Neural crest cell (in vitro differentiated cells): Measurements from ENCODE around the gene HOXA9. TPM values are rescaled to one million over a fixed set of nuclear protein-coding genes. Genes with fewer than 3 reads are reported as not detected.
A peak's percentile ranks its signal among the peaks of the same experiment; 100 is the strongest.

Experiments used
- DNase-seq: peaks from one replicate; pipeline ENCODE4 v3.0.0; 2021; ENCODE audit warnings: low read depth, mixed read lengths, low spot score
- H3K27ac Mint-ChIP-seq: one replicate; pipeline ENCODE4 v1.8.0; 2021; ENCODE audit warnings: mild to moderate bottlenecking, mixed read lengths; ENCODE audit not compliant: unreplicated experiment
- H3K27me3 Mint-ChIP-seq: 2 replicates; pipeline ENCODE4 v1.8.0; 2021; ENCODE audit warnings: low read depth, mild to moderate bottlenecking, mixed read lengths
- H3K36me3 Mint-ChIP-seq: 2 replicates; pipeline ENCODE4 v1.8.0; 2021; ENCODE audit warnings: low read depth, mild to moderate bottlenecking, mixed read lengths
- H3K4me1 Mint-ChIP-seq: 2 replicates; pipeline ENCODE4 v1.8.0; 2021; ENCODE audit warnings: mixed read lengths
- H3K4me3 Mint-ChIP-seq: one replicate; pipeline ENCODE4 v1.8.0; 2021; ENCODE audit warnings: mild to moderate bottlenecking, mixed read lengths
- H3K9me3 Mint-ChIP-seq: 2 replicates; pipeline ENCODE4 v1.8.0; 2021; ENCODE audit warnings: mixed read lengths
- CTCF ChIP-seq: fragments of 200-600 bp; sonication (generic); conservative IDR thresholded peaks from 2 replicates; pipeline ENCODE4 v1.5.0; 2021; ENCODE audit warnings: antibody characterized with exemption, mild to moderate bottlenecking
- total RNA-seq: library from RNA; stranded (reverse); gene quantifications from 2 replicates; pipeline ENCODE4 v1.2.1, GENCODE V29; 2021

HOXA9 gene
- total RNA-seq, 1 donor from 2014 or later = 9.0 TPM

GRCh38 chr7:27187475-27188385 is 22.4 kb upstream of the HOXA9 start:
- H3K9me3 Mint-ChIP-seq = no peaks in the 10 kb centered on the region
- peaks cover 10% of the 10 kb centered on the region for H3K4me1 Mint-ChIP-seq

GRCh38 chr7:27186668-27187474 is 21.5 kb upstream of the HOXA9 start:
- no peak for DNase-seq
- H3K27ac Mint-ChIP-seq = no peak overlapping the region
- H3K4me1 Mint-ChIP-seq = peaks cover 10% of the 10 kb centered on the region
- H3K4me3 Mint-ChIP-seq = no peak overlapping the region
- TF ChIP-seq CTCF = no peak
- no peaks in the 10 kb centered on the region for H3K9me3 Mint-ChIP-seq
- H3K27me3 Mint-ChIP-seq = peaks cover 100% of the 10 kb centered on the region
- H3K36me3 Mint-ChIP-seq = peaks cover 5% of the 10 kb centered on the region

More at GRCh38 chr7:27187475-27188385, 22.4 kb upstream of the HOXA9 start:
- Mint-ChIP-seq H3K36me3 (peaks cover 5% of the 10 kb centered on the region), H3K27ac (no peak overlapping the region), H3K27me3 (peaks cover 99% of the 10 kb centered on the region), H3K4me3 (peak overlapping the region; percentile 34)
- TF ChIP-seq CTCF = no peak
- DNase-seq = no peak

DNA sequence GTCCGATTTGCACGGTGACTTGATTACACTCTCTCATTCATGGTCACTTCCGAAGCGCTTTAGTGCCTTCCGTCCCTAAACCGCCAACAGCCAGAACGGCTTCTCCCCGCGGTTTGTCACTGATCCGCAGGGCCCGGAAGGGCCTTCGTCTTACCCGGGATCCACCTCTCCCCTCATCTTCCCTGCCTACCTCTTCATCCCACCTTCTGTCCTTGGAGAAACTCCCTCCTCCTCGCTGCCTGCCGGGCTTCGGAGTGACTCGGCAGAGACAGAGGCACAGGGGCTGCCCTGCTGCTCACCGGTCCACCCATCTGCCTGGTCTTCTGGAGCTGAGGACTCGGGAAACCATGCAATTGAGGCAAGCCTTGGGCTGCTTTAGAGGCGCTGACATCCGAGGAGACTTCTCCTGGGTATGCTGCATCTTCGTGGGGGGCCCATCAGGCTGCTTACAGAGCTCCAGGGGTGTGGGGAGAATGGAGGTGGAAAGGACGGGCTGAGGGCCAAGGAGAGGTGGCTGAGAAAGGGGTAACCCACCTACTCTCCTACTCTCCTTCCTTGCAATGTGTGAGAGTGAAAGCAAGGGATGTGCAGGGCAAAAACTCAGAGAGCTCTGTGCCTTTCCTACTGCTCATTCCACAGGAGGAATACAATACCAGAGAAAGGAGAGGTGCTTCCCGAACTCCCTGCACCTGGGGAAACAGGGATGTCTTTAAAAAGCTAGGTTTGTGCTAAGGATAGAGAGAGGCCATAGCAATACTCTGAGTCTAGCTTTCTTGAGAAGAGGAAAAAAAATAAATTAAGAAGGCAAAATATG is 20.7 kb upstream of the HOXA9 start:
- H3K4me1 Mint-ChIP-seq = peaks cover 10% of the 10 kb centered on the region
- peaks cover 100% of the 10 kb centered on the region for H3K27me3 Mint-ChIP-seq
- H3K4me3 Mint-ChIP-seq = peak overlapping the region; percentile 2
- no peak overlapping the region for H3K27ac Mint-ChIP-seq
- peaks cover 5% of the 10 kb centered on the region for H3K36me3 Mint-ChIP-seq
- no peak for DNase-seq
- no peaks in the 10 kb centered on the region for H3K9me3 Mint-ChIP-seq
- no peak for TF ChIP-seq CTCF

GRCh38 chr7:27185013-27185853 is 19.9 kb upstream of the HOXA9 start, which contains the start of gene HOXA11:
TSS of gene HOXA11 (minus strand) at chr7:27185232. CDS start at chr7:27185144, 88 bp downstream.
- Mint-ChIP-seq H3K9me3 (no peaks in the 10 kb centered on the region), H3K27ac (no peak within 1 kb of the TSS), H3K36me3 (peaks cover 5% of the 10 kb centered on the region), H3K27me3 (peaks cover 100% of the 10 kb centered on the region), H3K4me3 (peak within 1 kb of the TSS; percentile 67), H3K4me1 (peaks cover 10% of the 10 kb centered on the region)
- TF ChIP-seq CTCF = no peak
- DNase-seq = no peak
